GM18502 (cell line): ENCODE data around the gene HBP1.
"Not testable (repeated sequence)": the region's sequence is repeated elsewhere in the genome, so short reads cannot be mapped to it uniquely, and the experiment has no call there.

Experiments
- ATAC-seq: cut with Tn5 transposase; IDR thresholded peaks from one replicate; pipeline ENCODE4 v1.9.1; 2021; ENCODE audit warnings: mild to moderate bottlenecking; ENCODE audit not compliant: unreplicated experiment, poor library complexity

The HBP1 gene, protein sequence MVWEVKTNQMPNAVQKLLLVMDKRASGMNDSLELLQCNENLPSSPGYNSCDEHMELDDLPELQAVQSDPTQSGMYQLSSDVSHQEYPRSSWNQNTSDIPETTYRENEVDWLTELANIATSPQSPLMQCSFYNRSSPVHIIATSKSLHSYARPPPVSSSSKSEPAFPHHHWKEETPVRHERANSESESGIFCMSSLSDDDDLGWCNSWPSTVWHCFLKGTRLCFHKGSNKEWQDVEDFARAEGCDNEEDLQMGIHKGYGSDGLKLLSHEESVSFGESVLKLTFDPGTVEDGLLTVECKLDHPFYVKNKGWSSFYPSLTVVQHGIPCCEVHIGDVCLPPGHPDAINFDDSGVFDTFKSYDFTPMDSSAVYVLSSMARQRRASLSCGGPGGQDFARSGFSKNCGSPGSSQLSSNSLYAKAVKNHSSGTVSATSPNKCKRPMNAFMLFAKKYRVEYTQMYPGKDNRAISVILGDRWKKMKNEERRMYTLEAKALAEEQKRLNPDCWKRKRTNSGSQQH

DNA sequence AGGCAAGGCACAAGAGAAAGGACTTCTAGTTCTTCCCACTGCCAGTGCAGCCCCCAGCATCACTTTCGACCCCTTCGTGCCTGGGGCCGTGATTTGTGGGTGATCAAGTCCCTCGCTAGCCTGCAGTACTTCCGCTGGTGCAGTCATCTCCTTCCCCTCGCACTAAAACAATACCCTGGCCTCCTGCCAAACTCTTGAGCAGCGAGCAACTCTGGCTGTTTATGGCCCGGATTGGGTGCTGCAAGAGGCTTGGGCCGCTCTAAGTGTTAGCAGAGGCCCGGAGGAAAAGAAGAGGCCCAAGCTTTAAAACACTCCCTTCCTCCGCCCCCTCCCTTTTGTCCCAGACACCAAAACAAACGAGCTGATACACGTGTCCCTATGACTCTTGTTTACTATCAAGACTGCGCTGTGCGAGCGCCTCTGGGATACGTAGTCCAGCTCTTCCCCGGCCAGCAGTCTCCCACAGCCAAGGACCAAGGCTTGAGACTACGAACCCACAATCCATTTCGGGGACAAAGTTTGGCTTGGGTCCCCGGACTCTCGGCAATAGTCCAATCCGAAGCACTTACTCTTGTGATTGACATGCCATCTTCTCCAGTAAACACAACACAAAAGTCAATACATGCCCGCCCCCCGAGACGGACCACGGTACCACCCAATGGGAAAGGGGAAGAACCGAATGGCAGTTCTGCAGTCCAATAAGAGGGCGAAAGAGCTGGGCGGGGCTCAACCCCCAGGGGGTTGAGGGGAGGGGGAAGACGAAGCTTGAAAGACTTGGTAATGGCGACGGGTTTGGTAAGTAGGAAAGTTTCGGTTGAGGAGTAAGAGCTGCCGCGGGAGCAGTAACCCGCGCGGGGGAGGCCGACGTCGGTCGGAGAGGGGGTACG lies at the start of gene HBP1:
TSS of gene HBP1 (plus strand) at position 771 of the 887 bp plus-strand sequence. CDS start 10,891 bp downstream, outside the sequence.
- ATAC-seq, result peak; percentile 93

DNA sequence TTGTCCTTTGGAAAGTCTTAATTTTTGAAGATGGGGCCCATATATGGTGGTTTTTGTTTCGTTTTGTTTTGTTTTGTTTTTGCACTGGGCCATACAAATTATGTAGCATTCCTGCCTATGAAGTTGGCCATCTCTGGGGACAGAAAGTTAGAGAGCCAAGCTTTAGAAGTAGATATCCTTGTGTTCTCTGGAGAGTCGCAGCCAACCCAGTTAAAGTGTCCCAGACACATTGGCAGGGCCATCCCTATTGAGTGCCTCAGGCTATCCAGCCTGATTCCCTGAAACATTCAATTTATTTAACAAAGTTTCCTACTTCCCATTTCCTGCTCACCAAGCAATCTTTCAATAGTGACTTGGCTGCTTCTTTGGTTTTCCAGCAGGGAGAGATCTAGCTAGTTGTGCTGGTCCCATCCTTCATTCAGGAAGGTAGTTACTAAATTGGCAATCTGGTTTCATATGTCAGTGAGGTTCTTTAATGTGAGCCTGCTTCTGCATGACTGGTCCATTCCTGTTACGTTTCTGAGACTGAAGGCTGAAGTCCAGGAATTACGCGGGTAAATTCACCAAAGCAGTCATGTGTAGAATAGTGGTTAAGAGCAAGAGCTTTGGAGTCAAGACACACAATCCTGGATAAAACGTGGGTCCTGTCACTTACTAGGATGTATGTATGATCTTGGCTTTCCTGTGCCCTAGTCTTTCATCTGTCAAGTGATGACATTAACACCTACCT lies 49.3 kb upstream of the HBP1 start:
- no peak for ATAC-seq

DNA sequence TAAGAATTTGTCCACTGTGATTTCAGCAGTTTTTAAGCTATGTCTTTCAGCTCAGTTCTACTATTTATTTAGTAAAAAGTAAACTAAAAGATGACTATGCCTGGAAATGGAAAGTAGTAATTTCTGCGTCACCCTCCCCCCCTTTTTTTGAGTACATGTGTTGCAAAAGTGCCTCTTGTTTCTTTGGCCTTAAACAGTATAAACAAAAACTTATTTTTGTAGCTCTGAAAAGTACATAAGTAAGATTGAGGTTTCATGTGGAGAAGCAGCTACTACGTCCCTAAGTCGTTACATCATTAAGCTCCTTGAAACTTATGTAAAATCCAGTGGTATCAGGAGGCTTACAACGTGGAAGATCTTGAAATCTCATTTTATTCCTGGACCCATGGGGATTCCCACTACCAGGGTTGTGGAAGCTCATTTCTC lies 46.3 kb upstream of the HBP1 start:
- no peak for ATAC-seq

DNA sequence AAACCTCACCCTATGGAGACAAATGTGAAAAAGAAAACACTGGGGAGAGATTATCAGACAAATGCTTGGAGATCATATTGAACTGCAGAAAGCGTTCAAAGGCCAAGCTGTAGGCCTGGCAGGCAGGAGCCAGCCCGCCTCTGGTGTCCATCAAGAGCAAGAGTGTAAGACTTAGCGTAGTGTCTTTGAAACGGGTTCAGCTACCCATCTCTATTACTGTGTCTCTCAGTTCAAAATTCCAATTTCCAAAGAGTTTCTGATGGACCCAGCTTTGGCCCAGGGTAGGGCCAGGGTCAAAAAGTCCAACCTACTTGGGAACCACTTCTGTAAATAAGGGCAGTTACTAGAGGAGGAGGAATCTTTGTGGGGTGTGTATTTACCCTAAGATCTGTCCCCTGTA lies 45.4 kb upstream of the HBP1 start:
- no peak for ATAC-seq

DNA sequence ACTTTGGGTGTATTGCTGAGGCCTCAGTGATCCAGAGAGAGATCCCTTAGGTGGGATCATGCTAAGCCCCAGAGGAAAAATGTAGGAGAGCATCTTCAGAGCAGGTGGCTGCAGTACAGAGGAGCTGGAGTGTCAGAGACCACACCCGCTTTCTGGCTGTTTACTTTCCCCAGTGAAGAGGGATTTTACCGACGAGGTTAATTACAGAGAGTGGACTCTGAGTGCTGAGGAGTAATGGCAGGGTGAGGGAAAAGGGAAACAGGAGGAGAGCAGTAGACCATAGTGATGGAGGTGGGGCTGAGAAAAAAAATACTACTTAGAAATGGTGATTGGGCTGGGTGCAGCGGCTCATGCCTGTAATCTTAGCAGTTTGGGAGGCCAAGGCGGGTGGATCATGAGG lies 43.3 kb upstream of the HBP1 start:
- ATAC-seq, result no peak

DNA sequence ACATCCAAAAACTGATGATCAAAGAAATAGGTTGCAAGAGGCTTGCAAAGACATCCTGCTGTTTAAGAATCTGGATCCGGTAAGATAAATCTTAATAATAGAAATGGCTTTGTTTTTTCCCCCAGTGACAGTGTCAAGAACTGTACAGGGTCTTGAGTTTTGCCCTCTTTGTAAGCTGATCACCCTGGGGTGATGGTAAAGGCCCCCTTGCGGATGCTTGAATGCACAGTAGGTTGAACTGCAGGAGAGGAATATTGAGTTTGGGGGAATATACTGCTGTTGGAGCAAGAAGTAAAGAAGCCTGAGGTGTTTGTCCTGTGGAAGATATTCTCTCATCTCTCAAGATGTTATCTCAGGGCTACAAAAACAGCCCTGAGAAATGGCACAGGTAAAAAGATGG lies 40.6 kb upstream of the HBP1 start:
- ATAC-seq, result no peak

DNA sequence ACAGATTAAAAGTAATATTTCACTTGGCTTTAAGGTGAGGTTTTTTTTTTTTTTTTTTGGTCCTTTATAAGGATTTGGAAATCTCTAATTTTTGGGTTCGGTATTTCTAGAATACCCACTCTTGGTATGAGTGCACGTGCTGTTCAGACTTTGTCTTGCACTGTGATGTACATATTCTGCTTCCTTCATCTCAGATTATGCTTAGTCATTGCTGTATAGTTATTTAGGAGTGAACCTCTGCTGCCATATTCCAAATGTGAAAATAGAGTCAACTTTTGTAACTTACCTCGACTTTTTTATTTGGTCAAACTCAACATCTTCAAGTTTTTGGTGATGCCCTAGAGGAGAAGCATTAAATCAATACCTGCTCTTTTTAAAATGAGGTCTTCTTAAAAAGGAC lies 40.1 kb upstream of the HBP1 start:
- no peak for ATAC-seq

DNA sequence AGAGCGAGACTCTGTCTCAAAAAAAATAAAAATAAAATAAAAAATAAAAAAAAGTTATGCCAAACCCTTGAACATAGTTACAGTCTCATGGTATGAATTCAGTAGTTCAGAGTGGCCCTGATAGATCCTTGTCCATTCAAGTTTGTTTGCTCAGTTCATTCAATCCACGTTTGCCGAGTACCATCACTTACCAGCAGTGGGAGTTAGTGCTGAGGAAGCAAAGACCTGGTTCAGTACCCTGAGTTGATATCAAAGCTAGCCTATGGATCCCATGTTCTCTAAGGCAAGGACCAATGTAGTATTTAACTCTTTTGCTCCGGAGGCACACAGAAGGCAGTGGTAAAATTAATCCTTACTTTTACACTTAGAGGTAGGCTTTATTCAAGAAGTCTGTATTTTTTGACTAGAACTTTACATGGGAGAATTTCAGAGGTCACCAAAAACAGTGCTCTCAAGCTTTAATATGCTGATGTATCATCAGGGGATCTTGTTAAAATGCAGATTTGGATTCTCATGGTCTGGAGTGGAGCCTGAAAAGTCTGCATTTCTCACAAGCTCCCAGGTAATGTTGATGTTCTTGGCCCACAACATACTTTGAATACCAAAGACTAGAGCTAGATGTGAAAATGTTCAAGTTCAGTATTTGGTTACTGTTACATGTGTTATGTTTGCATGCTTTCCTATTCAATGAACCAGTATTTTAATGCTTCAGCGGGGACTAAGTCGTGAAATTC lies 38.1 kb upstream of the HBP1 start:
- no peak for ATAC-seq

DNA sequence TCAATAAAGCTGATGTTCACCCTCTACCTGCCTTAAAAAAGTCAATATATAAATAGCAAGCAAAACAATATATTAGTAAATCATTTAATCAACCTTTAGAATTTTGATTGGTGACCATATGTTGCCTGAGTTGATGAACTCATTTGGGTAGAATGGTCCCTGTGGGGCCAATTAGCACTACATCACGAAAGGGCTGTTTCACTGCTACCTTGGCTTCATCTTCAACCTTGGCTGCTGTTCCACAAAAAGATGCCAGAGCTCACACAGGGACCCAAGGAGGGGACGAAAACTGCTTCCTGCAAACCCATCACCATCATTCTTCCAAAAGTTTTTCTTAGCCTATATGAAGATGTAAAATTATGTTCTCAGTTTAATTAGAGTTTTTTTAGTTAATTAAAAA lies 35.4 kb upstream of the HBP1 start:
- ATAC-seq, result no peak

DNA sequence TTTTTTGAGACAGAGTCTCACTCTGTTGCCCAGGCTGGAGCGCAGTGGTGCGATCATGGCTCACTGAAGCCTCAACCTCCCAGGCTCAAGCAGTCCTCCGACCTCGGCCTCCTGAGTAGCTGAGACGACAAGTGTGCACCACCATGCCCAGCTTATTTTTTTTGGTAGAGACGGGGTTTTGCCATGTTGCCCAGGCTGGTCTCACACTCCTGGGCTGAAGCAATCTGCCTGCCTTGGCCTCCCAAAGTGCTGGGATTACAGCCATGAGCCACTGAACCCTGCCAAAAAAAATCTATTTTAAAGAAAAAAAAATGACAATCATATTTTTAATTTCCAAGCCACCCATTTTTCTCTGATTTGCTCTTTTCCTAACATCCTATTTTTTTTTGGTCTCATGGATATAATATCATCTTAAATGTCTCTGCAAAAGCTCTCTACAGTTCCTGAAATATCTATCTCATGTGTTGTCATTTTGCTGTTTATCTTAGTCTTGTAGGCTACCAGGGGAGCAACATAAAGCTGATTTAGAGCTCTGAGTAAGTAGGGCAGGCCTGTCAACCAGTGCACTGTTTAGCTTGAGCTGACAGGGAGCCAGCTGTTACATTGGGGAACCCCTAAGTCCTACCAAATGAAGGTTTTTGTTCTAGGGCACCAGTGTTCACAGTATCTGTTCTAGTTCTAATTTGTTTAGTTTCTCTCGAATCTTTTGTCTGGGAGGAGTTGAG lies 29.9 kb upstream of the HBP1 start:
- no peak for ATAC-seq

DNA sequence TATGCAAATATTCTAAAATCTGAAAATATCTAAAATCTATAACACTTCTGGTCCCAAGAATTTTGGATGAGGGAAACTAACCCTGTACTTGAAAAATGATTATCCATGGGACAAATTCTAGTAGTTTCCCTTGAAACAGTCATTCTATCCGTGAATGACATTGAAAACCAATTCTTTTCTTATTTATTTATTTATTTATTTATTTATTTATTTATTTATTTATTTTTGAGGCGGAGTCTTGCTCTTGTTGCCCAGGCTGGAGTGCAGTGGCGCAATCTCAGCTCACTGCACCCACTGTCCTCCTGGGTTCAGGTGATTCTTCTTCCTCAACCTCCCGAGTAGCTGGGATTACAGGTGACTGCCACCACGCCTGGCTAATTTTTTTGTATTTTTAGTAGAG lies 24.9 kb upstream of the HBP1 start:
- ATAC-seq, result not testable (repeated sequence)

DNA sequence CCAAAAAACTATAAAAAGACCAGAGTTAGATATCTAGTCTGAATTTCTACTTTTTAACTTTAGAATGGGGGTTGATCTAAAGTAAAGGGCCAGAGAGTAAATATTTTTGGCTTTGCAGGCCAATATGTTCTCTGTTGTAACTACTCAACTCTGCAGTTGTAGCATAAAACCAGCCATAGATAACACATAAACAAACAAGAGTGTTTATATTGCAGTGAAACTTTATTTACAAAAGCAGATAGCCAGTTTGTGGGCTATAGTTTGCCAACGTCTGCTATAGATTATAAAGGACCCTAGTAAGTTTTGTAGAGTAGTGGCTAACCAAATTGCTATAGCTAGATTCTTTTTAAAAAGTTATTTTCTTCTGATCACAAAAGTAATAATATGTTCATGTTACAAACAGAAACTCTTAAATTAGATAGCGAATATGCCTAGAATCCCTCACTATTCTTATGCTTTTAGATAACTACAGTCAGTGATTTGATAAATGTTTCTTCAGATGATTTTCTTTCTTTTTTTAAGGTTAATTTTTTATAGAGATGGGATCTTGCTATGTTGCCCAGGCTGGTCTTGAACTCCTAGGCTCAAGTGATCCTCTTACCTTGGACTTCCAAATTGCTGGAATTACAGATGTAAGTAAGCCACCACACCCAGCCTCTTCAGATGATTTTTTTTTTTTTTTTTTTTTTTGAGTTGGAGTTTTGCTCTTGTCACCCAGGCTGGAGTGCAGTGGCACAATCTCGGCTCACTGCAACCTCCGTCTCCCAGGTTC lies 23.6 kb upstream of the HBP1 start:
- ATAC-seq, result no peak

DNA sequence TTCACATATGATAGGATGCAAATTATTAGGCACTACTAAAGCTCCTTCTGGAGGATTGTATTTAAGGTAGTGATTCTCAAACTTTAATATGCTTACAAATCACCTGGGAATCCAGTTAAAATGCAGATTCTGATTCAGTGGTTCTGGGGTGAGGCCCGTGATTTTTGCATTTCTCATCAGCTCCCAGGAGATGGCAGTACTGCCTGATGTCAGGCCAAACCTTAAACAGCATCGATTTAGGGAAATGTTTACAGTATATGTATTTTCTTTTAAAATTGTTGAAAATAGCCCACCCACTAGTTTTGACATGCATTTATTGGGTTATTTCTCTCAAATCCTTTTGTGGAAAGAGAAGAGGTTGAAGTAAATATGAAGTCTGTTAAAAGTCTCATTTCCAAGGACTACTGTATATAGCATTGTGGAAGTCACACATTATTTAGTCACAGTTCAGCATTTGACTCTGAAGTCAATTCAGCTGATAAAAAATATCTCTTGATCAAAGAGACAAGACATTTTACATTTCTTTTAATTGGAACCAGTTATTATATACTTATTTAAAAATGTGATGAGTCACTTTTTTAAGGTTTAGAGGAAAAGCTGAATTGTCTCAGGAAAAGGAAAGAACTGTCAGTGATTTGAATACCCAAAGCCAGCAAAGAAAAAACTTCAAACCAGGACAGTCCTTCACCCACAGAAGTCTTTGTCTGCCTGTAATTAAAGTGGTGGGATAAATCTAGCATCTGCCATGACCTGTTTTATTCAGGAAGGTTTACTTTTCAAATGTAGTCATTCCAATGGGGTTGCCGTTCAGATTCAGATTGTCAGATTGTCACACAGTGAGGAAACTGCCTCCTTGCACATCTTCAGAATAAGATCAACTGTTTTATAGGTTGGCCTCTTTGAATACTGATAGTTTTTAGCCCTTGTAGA lies 21.1 kb upstream of the HBP1 start:
- no peak for ATAC-seq

DNA sequence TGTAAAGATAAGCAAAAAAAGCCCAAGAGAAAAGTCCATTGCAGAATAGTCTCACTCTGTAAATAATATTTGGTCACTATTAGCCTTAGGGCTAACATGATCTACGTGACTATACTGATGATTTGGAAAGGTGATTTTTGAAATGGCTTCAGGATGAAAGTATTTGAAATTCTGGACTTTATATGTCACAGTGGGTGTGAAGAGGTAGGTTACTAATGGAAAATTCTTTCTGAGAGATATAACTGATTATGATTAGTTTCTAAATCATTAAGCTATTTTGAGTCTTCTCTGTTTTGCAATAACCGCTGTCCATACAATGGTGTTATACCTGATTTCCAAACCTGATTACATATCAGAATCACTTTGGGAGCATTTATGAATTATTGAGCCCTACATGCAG lies 20.1 kb upstream of the HBP1 start:
- no peak for ATAC-seq

DNA sequence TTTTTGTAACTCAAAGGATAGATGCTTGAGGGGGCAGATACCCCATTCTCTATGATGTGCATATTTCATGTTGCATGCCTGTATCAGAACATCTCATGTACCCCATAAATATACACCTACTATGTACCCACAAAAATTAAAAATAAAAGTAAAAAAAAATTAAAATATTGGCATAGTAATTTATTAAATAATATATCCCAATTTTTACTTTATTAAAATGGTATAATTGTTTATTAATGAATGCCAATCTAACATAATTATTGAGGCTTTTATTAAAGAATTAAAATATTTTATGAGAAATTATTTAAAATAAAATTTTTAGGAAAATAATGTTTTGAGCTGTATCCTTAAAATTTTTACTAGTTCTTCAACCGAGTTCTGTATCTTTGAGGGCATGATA lies 18.9 kb upstream of the HBP1 start:
- ATAC-seq, result no peak

DNA sequence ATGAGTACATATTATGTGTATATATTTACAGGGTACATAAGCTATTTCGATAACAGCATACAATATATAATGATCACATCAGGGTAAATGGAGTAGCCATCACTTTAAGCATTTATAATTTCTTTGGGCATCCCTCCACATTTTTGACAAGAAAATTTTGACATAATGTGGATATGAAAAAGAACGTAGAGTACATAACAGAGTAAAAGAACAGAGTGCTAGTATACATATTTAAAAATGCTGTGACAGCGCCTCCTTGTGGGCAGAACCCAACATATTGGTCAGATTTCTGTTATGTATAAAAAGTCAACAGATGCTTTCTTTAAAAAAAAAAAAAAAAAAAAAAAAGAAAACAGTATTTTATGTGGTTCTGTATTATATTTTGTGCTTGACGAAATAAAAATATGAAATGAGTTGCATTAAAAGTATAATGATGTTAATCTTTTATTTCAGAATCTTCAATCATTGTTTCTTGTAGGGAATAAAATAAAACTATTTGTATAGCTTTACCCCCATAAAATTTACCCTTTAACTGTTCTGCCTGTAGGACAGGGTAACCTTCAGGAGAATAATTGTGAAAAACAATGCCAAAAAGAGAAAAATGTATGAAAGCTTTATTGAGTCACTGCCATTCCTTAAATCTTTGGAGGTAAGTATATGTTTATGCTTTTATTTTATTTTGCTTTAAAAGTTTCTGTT lies 18.3 kb upstream of the HBP1 start:
- no peak for ATAC-seq

DNA sequence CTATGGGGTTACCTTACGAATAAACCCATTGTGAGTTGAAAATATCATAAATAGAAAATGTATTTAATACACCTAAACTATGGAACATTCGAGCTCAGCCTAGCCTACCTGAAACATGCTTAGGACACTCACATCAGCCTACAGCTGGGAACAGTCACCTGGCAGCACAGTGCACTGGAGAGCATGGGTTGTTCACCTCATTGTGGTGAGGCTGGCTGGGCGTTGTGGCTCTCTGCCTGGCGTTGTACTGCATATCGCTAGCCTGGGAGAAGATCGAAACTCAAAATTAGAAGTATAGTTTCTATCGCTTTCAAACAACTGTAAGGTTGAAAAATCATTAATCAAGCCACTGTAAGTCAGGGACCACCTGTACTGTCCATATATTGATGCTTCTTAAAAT lies 17.3 kb upstream of the HBP1 start:
- no peak for ATAC-seq
